ENCODE data around the gene TFF3.

Gene TFF3, protein sequence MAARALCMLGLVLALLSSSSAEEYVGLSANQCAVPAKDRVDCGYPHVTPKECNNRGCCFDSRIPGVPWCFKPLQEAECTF

DNA sequence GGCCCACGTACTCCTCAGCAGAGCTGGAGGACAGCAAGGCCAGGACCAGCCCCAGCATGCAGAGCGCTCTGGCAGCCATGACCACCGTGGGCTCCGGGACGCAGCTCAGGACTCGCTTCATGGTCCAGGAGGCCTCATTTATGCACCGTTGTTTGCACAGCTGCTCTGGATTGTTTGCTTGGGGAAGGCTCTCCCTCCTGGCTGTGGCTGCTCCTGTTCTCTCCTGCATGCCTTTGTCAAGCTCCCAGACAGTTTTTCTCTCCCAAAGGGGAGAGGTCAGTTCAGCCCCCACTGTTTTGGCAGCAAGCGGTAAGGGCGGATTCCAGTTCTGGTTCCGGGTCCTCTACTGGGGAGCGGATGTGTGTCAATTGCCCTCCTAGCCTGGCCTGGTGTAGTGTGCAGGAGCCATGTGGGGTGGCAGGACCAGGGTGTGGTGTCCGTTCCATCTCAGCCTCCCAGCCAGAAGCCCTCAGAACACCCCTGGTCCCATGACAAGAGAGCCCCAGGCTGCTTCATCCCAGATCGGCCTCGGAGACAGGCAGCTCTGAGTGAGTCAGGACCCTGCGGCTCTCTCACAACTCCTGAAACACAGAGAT, at the start of gene TFF3:
Gene TFF3, minus strand, starts transcription at position 114 of the 596 bp plus-strand sequence. Its CDS starts 35 bp downstream, at position 79.
- DNase-seq (ENCODE audit: low read depth), result no peak

DNA sequence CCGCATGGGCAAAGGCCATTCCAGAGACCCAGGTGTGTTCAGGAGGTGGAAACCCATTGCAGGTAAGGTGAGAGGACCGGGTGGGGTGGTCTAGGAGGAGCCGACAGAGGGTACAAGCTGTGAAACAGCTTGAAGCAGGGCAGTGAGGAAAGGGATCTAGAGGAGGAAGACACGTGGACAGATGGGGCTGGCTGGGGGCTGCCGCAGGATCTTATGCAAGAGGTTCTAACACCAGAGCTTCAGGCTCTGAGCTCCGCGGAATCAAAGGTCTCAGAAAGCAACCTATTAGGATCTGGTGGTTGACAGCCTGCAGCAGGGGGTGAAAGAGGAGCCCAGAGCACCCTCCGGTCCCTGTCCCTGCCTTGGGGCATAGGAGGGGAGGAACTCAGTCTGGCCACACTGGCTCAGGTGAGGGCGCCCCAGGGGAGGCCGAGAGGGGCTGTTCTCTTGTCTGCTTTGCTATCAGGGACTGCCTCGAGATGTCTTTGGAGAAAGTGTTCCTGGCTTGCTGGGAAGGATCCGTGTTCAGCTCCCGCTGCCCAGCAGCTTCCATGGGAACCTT, 49.2 kb upstream of the TFF3 start:
- no peak for DNase-seq (ENCODE audit: low read depth)

DNA sequence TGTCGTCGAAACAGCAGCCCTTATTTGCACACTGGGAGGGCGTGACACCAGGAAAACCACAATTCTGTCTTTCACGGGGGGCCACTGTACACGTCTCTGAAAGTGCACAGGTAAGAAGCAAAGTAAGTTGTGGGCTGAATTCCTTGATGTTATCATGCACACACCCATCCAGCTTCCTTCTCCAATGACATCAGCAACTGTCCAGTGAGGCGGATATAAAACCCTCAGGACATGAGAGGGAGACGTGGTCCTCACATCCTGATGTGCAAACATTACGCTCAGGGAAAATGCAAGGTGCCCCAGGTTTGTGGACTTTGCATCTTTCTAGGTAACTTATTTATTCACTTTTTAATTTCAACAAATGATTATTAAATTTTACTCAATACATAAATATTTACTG, 48.1 kb upstream of the TFF3 start:
- DNase-seq (ENCODE audit: low read depth), result no peak

DNA sequence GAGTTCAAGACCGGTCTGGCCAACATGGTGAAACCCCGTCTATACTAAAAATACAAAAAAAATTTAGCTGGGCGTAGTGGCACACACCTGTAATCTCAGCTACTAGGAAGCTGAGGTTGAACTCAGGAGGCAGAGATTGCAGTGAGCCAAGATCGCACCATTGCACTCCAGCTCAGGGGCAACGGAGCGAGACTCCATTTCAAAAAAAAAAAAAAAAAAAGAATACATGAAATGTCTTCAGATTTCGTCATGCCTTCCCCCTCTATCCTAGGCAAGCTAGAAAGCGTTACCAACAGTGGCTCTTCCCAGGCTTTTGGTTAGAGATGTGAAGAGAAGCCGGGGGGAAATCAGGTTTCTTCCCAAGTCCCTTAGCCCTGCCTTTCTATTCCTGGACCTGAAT, 47.5 kb upstream of the TFF3 start:
- DNase-seq (ENCODE audit: low read depth), result no peak

DNA sequence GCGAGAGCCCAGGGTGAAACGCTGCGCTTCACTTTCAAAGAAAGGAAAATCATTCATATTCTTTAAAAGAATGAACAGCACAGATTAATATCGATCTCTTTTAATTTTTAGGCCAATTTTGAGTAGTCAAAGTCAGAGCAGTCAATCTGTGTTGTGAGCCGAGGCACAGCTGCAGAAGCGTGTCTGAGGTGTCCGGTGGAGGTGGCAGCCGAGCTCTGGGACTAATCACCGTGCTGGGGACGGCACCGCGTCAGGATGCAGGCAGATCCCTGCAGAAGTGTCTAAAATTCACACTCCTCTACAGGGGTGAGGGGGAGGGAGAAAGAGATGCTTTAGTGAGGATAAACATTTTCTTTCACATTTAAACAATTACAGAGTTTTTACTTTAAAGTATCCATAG, 47.0 kb upstream of the TFF3 start:
- DNase-seq (ENCODE audit: low read depth), result no peak

DNA sequence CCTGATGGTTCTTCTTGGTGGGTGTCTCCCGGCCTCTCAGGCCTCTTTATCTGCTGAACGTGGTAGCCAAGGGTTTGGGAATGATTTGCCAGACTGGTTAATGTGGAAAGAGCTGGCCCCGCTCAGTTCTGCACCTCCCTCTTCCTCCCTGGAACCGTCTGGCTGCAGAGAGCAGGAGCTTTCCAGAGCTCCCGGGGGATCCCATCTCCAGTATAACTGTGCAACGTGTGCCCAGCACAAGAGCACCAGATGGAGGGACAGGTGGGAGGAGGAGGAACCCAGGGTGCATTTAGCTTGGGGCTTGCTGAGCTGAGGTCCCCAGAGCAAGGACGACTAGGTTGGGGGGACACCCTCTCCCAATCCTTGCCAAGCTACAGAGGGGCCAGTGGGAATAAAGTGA, 46.1 kb upstream of the TFF3 start:
- DNase-seq (ENCODE audit: low read depth), result no peak

DNA sequence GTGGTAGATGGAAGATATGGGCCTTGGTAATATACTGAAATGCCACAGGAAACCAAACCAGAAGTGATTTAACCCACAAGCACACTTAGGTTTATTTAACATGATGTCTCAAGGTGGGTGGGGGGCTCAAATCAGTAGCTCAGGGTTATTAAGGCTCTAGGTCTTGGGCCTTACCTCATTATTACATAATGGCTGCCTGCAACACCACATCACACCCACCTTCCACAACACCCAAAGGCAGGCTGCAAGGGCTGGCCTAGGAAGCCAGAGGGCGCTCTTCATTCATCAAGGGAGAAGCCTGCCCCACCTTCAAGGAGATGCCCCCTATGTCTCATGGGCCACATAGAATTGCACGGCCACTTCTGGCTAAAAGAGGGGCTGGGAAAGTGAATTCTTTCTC, 45.1 kb upstream of the TFF3 start:
- no peak for DNase-seq (ENCODE audit: low read depth)

DNA sequence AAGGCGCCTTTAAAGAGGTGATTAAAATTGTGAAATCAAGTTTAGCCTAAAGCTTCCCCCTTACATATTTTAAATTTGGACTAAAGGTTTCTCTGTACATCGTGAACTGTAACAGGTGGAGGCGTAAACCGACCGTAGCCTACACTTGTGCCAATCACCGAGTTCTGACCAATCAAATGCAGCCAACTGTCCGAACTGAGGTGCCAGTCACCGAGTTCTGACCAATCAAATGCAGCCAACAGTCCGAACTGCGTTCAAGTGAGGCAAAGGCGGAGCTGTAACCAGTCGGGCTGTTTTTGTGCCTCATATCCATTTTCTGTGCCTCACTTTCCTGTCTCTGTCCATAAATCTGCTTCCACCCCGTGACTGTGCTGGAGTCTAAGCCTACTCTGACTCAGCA, 43.7 kb upstream of the TFF3 start:
- DNase-seq (ENCODE audit: low read depth), result no peak

DNA sequence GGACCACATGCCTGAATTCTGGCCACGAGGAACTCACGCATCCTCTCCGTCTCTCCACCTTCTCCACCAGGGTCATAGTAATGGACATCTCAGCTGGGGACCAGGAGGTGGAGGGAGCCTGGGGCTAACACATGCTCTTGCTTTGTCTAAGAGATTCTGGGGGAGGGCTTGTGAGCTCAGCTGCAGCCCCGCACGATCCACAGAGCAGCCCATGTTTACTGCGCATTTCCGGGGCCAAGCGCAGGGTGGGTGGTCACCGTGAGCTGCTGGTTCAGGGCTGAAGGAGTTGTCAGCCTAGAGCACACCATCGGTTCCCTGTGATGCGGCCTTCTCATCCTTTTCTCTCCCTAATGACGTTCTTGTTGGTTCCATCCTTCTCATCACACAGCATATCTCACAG, 43.1 kb upstream of the TFF3 start:
- DNase-seq (ENCODE audit: low read depth), result no peak

DNA sequence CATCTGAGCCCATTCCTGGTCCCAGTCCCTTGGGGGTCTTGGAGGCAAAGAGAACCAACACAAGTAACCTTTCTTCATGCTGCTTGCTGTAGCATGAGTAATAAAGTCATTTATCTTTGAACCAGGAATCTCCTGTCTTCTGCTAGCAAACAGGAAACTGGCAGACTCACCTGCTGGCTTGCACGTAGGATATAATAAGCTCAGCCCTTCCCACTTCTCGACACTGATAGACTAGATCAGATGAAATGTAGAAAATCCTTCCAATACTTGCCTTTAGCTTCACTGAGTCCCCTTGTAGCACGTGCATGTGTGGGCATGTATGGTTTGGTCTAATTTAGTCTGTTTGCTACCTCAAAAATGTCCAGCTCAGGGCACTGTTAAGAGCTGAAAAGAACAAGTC, 42.1 kb upstream of the TFF3 start:
- DNase-seq (ENCODE audit: low read depth), result no peak

DNA sequence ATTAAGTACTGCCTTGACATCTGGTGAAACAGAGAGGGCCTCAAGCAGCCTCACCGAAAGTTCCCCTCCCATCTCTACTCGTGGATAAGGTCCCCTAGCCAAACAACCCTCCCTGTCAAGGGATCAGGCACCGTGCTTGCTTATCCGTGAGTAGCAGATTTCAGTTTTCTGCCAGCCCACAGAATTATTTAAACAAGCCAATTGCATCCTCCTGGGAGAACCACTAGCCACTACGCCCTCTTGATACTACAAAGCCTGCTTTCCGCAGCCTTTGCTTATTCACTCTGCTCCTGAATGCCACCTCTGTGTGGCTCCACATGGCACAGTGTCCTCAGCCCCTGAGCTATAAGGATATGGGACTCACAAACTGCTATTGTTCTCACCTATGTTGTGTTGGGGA, 41.4 kb upstream of the TFF3 start:
- no peak for DNase-seq (ENCODE audit: low read depth)

DNA sequence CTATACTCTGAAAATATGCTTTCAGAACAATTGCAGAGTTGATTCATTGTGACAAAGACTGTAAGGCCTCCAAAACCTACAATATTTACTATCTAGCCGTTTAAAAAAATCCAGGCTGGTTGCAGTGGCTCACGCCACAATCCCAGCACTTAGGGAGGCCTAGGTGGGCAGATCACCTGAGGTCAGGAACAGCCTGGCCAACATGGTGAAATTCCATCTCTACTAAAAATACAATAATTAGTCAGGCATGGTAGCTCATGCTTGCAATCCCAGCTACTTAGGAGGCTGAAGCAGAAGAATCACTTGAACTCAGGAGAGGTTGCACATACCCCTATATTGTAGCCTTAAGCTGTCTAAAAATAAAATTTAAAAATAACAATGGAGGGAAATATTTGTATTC, 40.8 kb upstream of the TFF3 start:
- DNase-seq (ENCODE audit: low read depth), result no peak

DNA sequence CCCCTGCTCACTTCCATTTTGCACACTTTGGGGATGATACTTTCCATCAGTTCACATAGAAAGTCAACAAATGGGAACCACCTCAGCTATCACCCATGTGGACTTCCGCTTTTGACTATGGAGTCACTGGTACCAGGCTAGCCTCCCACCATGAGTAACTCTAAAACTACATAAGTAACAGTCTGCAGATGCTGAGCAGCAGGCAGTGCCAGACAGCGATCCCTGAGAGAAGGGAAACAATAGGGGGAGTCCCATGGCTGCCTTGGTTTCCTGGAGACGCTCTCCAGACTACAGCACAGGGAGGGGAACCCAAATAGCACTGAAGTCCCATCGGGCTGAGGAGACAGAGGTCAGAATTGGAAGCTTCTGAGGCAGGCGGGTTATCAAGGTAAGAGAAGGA, 38.4 kb upstream of the TFF3 start:
- DNase-seq (ENCODE audit: low read depth), result no peak

DNA sequence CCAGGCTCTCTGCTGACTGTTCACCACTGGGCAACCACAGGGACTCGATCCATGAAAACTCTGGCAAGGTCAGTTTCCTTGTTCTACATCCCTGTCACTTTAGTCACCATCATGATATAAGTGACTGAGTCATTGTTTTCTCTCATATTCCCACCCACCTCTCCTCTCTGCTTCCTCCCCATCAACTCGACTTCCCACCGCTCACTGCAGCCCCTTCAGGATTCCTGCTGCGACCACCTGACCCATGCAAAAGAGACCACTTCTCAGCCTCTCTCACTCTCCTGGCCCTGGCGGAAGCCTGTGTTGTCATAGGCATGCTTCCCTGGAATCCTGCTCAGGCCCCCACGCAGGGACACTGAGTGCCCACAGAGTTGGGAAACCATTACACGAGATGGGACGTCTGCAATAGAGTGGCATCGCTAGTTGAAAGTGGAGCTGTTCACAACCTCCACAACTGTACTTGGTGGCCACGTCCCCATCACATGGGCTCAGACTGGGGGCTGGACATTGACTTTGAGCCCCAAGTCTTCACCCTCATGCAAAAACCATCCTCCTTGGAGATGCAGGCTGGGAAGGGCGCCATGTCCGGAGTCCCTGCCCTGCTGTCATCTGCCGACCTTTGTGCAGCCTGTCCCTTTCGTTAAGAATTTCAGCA, 37.4 kb upstream of the TFF3 start:
- no peak for DNase-seq (ENCODE audit: low read depth)

DNA sequence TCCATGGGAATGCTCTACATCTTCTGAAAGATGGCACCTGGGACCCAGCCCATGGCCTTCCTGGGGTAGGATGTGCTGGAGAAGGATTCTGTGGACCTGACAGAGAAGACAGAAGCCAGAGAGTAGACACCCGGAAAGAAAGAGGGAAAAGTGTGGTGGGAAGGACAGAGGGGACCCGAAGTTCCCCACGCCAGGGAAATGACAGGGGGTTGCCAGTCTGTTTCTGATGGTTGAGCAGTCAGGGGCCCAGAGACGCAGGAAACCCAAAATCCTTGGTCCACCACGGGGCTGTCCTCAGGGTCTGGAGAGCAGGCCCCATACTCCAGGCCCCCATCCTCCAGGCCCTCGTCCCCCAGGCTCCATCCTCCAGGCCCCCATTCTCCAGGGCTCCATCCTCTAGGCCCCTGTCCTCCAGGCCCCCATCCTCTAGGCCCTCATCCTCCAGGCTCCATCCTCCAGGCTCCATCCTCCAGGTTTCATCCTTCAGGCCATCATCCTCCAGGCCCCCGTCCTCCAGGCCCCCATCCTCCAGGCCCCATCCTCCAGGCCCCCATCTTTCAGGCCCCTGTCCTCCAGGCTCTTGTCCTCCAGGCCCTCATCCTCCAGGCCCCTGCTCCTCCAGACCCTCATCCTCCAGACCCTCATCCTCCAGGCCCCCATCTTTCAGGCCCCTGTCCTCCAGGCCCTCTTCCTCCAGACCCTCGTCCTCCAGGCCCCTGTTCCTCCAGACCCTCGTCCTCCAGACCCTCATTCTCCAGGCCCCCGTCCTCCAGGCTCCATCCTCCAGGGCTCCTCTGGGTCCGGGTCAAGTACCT, 36.6 kb upstream of the TFF3 start:
- no peak for DNase-seq (ENCODE audit: low read depth)

DNA sequence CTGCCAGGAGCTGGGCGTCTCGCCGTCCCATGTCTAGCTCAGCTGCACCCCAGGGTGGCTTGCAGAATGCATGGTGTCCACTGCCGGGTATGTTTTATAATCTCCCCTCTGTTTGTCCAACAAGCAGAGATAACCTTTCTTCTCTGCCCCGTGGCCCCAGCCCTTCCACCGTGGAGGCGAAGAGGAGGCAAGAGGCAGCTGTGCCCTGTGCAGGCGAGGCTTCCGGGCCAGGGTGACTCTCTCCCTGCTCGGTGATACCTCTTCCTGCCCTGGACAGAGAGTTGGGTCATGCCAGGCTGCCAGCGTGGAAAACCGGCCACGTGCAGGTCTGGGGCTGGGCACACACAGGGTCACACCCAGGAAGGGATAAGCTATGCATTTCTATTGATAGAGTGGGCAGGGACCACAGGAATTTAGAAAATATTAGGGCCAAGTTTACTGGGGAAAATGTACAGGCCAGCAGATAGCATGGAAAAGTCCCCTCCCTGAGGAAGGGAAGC, 35.8 kb upstream of the TFF3 start, which contains the start of gene TFF2:
Gene TFF2, minus strand, starts transcription at position 68 of the 500 bp plus-strand sequence. Its CDS starts 37 bp downstream, at position 31.
- no peak for DNase-seq (ENCODE audit: low read depth)

DNA sequence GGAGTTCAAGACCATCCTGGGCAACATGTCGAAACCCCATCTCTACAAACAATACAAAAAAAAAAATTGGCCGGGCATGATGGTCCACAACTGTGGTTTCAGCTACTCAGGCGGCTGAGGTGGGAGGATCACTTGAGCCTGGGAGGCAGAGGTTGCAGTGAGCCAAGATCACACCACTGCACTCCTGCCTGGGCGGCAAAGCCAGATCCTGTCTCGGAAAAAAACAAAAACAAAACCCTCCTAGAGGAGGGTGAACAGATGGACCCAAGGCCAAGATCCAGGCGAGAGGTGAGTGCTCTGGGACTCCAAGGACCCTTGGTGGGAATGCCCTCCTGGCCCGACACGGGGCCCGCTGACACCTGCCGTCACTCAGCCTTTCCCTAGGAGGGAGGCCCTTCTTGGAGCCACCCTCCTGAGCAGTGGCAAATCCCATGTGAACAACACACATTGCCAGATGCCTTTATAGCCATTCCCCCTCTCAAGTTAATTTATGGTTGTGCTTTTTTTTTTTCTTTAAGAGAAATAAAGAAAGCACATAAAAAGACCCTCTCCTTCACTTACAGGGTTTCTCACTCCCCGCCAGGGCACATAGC, 35.2 kb upstream of the TFF3 start:
- no peak for DNase-seq (ENCODE audit: low read depth)

DNA sequence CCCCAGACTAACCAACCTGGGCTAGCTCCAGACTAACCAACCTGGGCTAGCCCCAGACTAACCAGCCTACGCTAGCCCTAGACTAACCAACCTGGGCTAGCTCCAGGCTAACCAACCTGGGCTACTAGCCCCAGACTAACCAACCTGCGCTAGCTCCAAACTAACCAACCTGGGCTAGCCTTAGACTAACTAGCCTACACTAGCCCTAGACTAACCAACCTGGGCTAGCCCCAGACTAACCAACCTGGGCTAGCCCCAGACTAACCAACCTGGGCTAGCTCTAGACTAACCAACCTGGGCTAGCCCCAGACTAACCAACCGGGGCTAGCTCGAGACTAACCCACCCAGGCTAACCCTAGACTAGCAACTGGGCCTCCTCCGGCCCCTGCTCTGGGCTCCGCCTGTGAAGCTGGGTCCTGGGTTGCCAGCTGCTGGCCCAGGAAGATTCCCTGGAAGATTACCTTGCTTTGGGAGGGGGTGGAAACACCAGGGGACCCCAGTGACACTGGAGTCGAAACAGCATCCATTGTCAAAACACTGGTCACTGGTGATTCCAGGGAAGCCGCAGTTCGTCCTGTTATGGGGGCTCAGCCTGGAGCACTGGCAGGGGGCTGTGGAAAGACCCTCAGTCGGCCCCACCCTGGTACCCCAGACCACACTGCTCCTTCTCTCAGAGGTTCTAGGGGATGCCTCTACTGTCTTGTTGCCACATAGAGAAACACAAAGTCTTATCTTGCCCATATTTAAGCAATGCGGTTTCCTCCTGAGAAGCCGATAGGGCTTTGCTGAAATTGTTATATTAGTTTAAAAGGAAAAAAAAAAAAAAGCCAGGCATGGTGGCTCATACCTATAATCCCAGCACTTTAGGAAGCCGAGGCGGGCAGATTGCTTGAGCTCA, 34.5 kb upstream of the TFF3 start:
- no peak for DNase-seq (ENCODE audit: low read depth)

DNA sequence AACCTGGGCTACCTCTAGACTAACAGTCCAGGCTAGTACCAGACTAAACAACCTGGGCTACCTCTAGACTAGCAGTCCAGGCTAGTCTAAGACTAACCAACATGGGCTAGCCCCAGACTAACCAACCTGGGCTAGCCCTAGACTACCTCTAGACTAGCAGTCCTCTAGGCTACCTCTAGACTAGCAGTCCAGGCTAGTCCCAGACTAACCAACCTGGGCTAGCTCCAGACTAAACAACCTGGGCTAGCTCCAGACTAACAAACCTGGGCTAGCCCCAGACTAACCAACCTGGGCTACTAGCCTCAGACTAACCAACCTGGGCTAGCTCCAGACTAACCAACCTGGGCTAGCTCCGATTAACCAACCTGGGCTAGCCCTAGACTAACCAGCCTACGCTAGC, 33.6 kb upstream of the TFF3 start:
- no peak for DNase-seq (ENCODE audit: low read depth)

DNA sequence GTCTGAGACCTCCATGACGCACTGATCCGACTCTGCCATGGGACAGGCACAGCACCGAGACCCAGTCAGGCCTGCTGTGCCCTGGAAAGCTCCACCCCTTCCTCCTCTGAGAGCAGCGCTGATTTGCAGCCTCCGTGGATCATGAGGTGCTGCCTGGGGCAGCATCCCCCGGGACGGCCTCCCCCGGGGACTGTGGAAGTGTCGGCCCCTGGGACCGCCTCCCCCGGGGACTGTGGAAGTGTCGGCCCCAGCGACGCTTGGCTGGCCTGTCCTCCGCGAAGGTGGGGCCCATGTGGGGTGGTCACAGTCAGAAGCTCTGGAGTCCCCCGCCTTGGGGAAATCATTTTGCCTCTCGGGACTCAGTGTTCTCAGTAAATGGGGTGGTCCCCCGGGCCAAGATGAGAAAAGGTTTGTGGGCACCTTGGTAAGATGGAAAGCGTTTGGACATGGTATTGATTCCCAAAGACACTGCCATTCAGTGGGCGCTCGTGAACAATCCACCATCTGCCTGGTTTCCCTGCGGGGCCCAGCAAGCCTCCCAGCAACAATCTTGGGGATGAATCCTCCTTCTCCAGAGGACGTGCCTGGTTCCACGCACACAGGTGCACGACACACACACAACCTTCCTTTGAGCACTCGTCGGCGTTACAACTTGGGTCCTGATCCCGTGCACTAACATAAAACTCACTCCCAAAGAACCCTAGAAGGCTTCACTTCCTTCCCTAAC, 32.6 kb upstream of the TFF3 start:
- DNase-seq (ENCODE audit: low read depth), result no peak

All from stimulated activated CD4-positive, alpha-beta T cell treated with anti-CD3 and anti-CD28 coated beads, Interleukin-2, amount 100 ng/mL, for 4 hours (primary cell).